ENCODE measurements around the gene NARS2. TPM values are rescaled to one million over a fixed set of nuclear protein-coding genes. Genes with fewer than 3 reads are reported as not detected.
"Not testable (repeated sequence)": the region's sequence is repeated elsewhere in the genome, so short reads cannot be mapped to it uniquely, and the experiment has no call there.

NARS2 gene
- total RNA-seq, 1 donor from 2014 or later, result 11.6 TPM

GRCh38 chr11:78612721-78613377, 38.2 kb upstream of the NARS2 start:
- H3K4me1 Mint-ChIP-seq (ENCODE audit: unreplicated experiment), result no peaks in the 10 kb centered on the region
- TF ChIP-seq CTCF (IDR thresholded peaks at IDR 0.05), result no peak

GRCh38 chr11:78609321-78609720, 34.7 kb upstream of the NARS2 start:
- not testable (repeated sequence) for H3K9me3 Mint-ChIP-seq (ENCODE audit: unreplicated experiment); DNase-seq (ENCODE audit: extremely low spot score, unreplicated experiment); H3K4me1 Mint-ChIP-seq (ENCODE audit: unreplicated experiment); H3K36me3 Mint-ChIP-seq (ENCODE audit: unreplicated experiment); H3K27ac Mint-ChIP-seq (ENCODE audit: unreplicated experiment); H3K4me3 Mint-ChIP-seq (ENCODE audit: unreplicated experiment)
- H3K27me3 Mint-ChIP-seq (ENCODE audit: unreplicated experiment), result peaks cover 13% of the 10 kb centered on the region

More at GRCh38 chr11:78612721-78613377, 38.2 kb upstream of the NARS2 start:
- Mint-ChIP-seq H3K36me3 (ENCODE audit: unreplicated experiment) (no peaks in the 10 kb centered on the region), H3K27me3 (ENCODE audit: unreplicated experiment) (peaks cover 19% of the 10 kb centered on the region), H3K9me3 (ENCODE audit: unreplicated experiment) (no peaks in the 10 kb centered on the region), H3K27ac (ENCODE audit: unreplicated experiment) (no peak overlapping the region), H3K4me3 (ENCODE audit: unreplicated experiment) (no peak overlapping the region)
- DNase-seq (ENCODE audit: extremely low spot score, unreplicated experiment), result no peak

GRCh38 chr11:78607696-78608095, 33.0 kb upstream of the NARS2 start:
- Mint-ChIP-seq H3K4me3 (ENCODE audit: unreplicated experiment) (no peak overlapping the region), H3K9me3 (ENCODE audit: unreplicated experiment) (no peaks in the 10 kb centered on the region), H3K27ac (ENCODE audit: unreplicated experiment) (no peak overlapping the region), H3K27me3 (ENCODE audit: unreplicated experiment) (peaks cover 3% of the 10 kb centered on the region), H3K4me1 (ENCODE audit: unreplicated experiment) (no peaks in the 10 kb centered on the region), H3K36me3 (ENCODE audit: unreplicated experiment) (no peaks in the 10 kb centered on the region)
- DNase-seq (ENCODE audit: extremely low spot score, unreplicated experiment), result no peak
- TF ChIP-seq CTCF (IDR thresholded peaks at IDR 0.05), result no peak

- DNase-seq (ENCODE audit: extremely low spot score, unreplicated experiment), result no peak
- Mint-ChIP-seq H3K9me3 (ENCODE audit: unreplicated experiment) (no peaks in the 10 kb centered on the region), H3K36me3 (ENCODE audit: unreplicated experiment) (no peaks in the 10 kb centered on the region), H3K27ac (ENCODE audit: unreplicated experiment) (no peak overlapping the region), H3K4me3 (ENCODE audit: unreplicated experiment) (no peak overlapping the region), H3K27me3 (ENCODE audit: unreplicated experiment) (peaks cover 12% of the 10 kb centered on the region), H3K4me1 (ENCODE audit: unreplicated experiment) (no peaks in the 10 kb centered on the region)
- TF ChIP-seq CTCF (IDR thresholded peaks at IDR 0.05), result no peak
Observed at GRCh38 chr11:78606667-78607066, 32.0 kb upstream of the NARS2 start.

GRCh38 chr11:78605296-78605695, 30.6 kb upstream of the NARS2 start:
- H3K4me1 Mint-ChIP-seq (ENCODE audit: unreplicated experiment), result no peaks in the 10 kb centered on the region
- no peak for TF ChIP-seq CTCF (IDR thresholded peaks at IDR 0.05)
- peaks cover 25% of the 10 kb centered on the region for H3K27me3 Mint-ChIP-seq (ENCODE audit: unreplicated experiment)
- no peak for DNase-seq (ENCODE audit: extremely low spot score, unreplicated experiment)
- no peak overlapping the region for H3K27ac Mint-ChIP-seq (ENCODE audit: unreplicated experiment)
- H3K9me3 Mint-ChIP-seq (ENCODE audit: unreplicated experiment), result no peaks in the 10 kb centered on the region
- H3K36me3 Mint-ChIP-seq (ENCODE audit: unreplicated experiment), result no peaks in the 10 kb centered on the region
- no peak overlapping the region for H3K4me3 Mint-ChIP-seq (ENCODE audit: unreplicated experiment)

Measured in osteocyte (in vitro differentiated cells).